CD8-positive, alpha-beta T cell (primary cell): ENCODE data around the gene PRAMEF6. TPM values are rescaled to one million over a fixed set of nuclear protein-coding genes. Genes with fewer than 3 reads are reported as not detected.

Source experiments
- total RNA-seq, 46 experiments: library from RNA in 2 of 46; stranded (reverse) in 2 of 46; gene quantifications; one replicate each; pipeline ENCODE4 v1.2.3 and lab custom pipeline; 2021 to 2026

The PRAMEF6 gene
- total RNA-seq, 2 experiments from 2014 or later: not detected

Other genes with a start within 250 kb of the PRAMEF6 start
- gene AADACL3, start 231.5 kb downstream of the PRAMEF6 start, total RNA-seq: not detected
- gene CFAP107, start 201.4 kb downstream of the PRAMEF6 start, total RNA-seq: not detected
- not detected for gene PRAMEF12, start 173.8 kb downstream of the PRAMEF6 start, total RNA-seq
- gene PRAMEF1, start 156.2 kb downstream of the PRAMEF6 start, total RNA-seq: not detected
- not detected for gene PRAMEF11, start 116.2 kb downstream of the PRAMEF6 start, total RNA-seq
- not detected for gene HNRNPCL1, start 98.9 kb downstream of the PRAMEF6 start, total RNA-seq
- not detected for gene PRAMEF2, start 90.5 kb downstream of the PRAMEF6 start, total RNA-seq
- not detected for gene PRAMEF4, start 61.4 kb downstream of the PRAMEF6 start, total RNA-seq
- not detected for gene PRAMEF10, start 49.3 kb downstream of the PRAMEF6 start, total RNA-seq
- not detected for gene PRAMEF7, start 31.0 kb downstream of the PRAMEF6 start, total RNA-seq
- not detected for gene PRAMEF27, start 109.0 kb upstream of the PRAMEF6 start, total RNA-seq
- not detected for gene HNRNPCL3, start 113.2 kb upstream of the PRAMEF6 start, total RNA-seq
- gene PRAMEF25, start 123.2 kb upstream of the PRAMEF6 start, total RNA-seq: not detected
- gene HNRNPCL2, start 169.3 kb upstream of the PRAMEF6 start, total RNA-seq: not detected
- gene PRAMEF26, start 208.4 kb upstream of the PRAMEF6 start, total RNA-seq: not detected
- not detected for gene HNRNPCL4, start 218.1 kb upstream of the PRAMEF6 start, total RNA-seq
- gene PRAMEF9, start 224.3 kb upstream of the PRAMEF6 start, total RNA-seq: not detected